Activated CD8-positive, alpha-beta memory T cell treated with anti-CD3 and anti-CD28 coated beads, Interleukin-2, amount 50 U/mL, for 1 hour (primary cell): ENCODE measurements around the gene FBXW5.
A peak's percentile ranks its signal among the peaks of the same experiment; 100 is the strongest.

Experiments used
- DNase-seq: peaks from one replicate; pipeline ENCODE4 v3.0.0-alpha.2; 2020; ENCODE audit errors: extremely low read depth

Gene FBXW5

DNA sequence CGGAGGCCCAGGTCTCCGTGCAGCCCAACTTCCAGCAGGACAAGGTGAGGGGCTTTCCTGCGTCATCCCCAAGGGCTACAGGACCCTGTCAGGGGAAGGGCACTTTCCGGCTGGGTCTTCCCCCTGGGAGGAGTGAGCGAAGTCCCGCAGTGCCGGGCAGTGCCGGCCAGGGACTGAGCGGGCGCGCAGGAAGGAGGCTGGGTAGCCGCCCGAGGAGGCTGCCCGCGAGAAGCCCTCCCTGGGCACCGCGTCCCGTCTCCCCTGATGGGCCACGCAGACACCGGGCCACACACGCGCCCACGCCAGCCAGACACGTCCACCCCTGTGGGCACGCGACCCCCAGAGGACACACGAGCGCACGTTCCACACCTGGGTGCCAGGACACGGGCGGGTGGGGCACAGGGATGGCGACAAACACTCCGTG is 33.1 kb upstream of the FBXW5 start:
- no peak for DNase-seq

DNA sequence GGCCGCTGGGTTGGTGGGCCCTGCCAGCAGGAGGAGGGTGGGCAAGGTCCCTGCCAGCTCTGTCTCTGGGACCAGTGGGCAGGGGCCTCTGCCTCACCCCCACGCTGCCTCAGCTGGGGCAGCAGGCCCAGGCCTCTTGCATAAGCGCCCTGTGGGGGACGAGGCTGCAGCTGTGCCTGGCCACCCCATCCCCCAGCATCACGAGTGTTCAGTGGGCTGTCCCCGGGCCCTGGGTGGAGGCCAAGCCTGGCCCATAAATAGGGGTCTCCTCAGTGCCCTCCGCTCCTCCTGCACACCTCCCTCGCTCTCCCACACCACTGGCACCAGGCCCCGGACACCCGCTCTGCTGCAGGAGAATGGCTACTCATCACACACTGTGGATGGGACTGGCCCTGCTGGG is 32.7 kb upstream of the FBXW5 start, which contains the start of gene PTGDS:
Gene PTGDS, plus strand, starts transcription at position 282 of the 400 bp plus-strand sequence. Its CDS starts 75 bp downstream, at position 357.
- no peak for DNase-seq

DNA sequence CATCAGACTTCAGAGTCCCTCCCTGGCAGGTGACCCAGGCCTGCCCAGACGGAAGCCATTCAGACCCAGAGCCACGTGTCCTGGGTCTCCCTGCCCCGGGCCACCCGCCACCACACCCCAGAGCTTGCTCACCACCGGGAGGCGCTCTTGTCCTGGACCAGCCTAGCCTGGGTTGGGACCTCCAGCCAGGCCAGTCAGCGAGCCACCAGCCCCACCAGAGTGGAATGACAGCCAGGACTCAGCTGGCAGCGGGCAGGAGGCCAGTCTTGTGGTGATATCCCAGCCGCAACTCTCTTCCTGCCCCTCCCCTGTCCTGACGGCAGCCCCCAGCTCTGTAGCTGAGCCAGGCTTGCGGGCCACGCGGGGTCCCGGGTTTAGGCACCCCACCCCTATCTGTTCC is 31.1 kb upstream of the FBXW5 start:
- DNase-seq: no peak

DNA sequence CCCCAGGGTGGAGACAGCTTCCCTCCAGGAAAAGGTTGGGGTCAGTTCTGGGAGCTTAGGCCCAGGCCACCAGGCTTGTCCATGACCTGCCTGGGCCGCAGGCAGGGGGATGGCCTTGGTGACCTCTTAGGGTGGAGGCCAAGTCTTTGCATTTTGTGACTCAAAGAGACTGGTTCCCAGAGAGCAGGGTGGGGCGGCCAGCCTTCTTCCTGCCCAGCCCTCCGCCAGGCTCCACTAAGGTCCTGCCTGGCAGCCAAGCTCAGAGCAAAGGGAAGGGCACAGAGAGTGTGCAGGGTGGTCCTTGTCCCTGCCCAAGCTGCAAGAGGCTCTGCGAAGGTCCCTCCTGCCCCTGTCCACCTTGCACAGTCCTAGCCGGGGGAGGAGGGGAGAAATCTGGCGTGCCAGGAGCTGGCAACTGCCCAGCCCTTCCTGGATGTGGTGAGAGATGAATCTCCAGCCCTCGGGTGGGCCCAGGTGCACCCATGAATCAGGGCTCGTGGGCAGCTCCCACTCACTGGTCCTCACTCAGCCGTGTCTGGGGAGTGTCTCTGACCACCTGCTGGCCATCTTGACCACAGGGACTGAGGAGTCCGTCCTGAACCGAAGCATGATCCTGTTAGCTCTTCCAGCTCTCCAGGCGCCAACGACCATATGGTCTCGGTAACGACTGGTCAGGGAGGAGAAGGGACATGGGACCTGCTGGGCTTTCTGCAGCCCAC is 30.4 kb upstream of the FBXW5 start:
- no peak for DNase-seq

DNA sequence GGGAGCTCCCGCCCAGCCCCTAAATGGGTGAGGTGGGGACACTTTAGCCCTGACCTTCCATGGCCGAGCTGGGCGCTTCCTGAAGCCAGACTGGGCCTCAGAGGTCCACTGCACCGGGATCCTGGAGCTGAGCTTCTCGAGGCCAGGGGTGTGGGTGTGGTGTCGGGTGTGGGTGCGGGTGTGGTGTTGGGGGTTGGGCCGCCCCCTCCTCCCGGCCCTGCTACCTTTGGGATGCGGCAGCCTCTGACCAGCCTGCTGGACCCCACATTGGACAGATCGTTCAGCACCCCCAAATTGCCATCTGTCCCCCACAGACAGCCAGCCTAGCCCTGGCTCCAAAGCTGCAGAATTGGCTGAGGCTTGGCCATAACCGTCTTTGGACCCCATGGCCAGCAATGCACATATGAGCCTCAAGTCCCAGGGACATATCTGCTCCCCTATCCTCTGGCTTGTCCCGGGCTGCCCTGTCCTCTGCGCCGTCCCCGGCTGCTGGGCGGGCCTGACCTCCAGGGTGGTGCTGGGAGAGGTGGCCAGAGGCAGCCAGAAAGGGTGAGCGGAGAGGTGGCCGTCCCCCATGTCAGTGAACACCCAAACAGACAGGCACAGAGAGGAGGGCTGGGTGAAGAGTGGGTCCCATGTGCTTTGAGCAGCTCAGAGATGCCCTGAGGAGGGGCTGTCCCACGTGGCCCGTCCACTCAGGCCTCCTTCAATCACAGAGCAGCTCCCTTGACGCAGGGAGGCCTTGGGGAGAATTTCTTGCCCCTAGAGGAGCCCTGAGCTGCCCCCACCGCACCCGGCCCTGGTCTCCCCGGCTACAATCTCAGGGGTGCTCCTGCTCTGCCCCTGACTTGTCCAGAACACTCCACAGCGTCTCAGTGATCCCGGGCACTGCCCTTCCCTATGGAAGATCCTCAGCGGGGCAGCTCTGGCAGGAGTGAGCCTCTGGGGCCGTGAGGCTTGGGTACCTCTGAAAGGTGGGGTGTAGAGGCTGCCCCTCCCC is 29.4 kb upstream of the FBXW5 start:
- no peak for DNase-seq

DNA sequence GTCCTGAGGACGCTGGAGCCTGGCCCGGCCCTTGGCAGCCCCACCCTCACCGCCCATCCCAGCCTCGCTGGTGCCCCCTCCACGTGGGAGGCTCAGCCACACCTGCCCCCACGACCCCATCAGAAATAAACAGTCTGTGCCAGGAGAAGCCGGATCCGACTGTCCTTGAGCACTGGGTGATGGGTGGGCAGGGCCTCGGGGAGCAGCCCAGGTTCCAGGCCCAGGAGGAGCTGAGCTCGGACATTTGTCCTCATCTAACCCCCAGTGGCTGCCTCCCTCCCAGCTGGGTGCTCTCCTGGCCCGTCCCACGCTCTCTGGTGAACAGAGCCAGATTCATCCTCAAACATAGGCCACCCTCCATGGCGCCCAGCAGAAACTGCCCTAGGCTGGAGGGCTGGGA is 28.2 kb upstream of the FBXW5 start:
- no peak for DNase-seq

DNA sequence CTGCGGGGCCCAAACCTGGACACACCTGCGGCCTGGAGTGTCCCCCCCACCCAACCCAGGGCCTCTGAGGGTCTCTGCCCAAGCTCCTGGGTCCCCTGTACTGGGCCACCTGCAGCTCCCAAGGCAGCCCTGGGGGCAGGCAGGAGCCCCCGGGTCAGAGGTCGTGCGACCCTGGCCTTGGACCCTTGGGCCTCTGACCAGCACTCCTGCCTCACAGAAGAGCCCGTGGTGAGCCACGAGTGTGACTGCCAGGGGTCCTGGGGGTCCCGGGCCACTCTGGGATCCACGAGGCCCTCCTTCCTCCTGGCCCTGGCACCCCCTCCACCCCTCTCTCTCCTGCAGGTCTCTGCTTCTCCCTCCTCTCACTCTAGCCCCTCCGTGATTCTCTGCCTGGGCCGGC is 27.8 kb upstream of the FBXW5 start:
- no peak for DNase-seq

DNA sequence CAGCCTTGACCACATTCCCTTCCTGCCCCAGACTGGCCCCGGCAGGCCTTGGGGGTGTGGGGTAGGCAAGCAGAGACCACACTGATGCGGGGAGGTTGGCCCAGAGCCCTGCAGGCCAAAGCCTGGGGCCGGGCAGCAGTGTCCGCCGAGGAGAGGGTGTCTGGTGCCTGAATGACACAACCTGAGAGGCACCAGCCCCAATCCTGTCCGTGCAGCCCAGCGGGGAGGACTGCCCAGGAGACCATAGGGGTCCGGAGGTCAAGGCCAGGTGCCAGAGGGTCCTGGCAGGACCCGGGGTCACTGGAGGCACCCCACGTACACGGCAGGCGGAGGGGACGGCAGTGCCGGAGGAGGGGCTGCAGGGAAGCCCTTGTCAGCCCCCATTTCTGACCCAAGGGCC is 27.2 kb upstream of the FBXW5 start:
- no peak for DNase-seq

DNA sequence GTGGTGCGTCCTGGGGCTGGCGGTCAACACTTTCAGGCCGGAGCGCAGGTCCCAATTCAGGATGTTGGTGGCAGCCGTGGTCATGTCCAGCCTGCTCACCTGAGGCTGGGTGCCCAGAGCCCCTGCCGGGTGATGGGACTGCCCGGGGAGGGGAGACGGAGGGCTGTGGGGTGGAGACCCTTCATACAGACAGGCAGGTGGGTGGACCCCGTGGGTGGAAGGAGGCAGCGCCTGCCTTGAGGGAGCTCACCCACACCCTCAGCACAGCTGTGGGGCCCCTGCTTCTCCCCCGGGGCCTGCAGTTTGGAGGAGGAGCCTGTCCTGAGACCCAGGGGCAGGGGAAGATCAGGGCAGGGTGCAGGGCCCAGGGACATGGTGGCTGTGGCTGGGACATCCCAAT is 25.8 kb upstream of the FBXW5 start:
- no peak for DNase-seq

DNA sequence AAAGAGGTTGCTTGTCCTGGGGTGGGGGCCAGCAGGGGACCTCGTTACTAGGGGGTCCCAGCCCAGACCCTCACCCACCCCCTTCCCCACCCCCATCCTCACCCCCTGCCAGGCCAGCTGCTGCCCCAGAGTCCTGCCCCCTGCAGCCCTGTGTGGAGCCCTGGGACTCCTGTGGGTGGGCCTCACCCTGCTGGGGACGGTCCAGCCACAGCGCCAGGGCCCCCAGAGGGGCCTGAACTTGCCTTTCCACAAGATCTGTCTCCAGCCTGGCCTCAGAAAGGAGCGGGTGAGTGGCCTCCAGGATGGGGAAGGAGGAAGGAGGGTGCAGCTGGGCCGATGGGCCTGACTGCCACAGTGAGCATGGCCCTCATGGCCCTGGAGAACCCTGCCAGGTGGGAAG is 25.2 kb upstream of the FBXW5 start:
- no peak for DNase-seq

DNA sequence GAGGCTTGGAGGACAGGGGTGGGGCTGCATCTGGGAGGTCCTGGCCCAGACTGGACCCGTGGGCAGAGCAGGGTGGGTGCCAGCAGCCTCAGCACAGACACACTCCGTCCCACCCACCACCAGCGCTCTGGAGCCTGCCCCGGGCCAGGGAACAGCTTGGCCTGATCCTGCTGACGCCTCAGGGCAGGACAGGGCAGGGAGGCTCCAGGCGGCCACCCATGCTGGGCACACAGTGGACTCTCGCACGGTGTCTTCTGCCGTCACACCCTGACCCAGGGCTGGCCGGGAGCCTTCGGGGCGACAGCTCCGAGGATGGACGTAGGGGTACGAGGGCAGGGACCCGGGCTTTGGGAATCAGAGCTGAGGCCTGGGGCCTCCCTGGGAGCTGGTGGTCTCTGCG is 24.6 kb upstream of the FBXW5 start:
- no peak for DNase-seq

DNA sequence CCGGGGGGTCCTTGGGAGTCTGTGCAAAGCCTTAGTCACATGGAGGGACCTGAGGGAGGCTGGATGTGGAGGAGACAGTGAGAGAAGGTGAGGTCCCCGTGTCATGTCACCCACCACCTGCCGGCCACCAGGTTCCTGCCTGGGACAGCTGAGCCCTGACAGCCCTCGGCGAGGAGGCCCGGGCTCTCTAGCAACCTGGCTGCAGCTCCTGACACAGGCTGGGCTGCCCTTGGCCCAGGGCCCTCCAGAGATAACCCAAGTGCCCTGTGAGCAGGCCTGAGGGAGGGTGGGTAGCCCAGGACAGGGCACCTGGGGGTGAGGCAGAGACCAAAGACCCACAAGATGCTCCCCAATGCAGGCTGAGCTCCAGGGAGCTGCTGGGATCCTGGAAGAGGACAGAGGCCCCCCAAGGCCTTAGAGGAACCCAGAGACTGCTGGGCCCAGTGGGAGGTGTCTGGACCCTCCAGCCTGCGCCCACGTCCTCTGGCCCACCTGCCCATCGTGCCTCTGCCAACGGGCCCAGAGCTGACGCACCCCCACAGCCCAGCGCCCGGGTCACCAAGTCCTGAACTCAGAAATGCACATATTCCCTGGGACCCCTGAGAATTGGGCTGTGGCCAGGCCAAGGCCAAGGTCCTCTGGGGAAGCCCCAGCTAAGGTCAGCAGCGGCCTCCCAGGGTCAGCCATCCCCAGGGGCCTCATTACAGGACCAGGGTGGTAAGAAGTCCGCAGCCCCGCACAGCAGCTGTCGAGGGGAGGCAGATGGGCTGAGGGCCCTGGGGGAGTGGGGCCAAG is 24.0 kb upstream of the FBXW5 start:
- DNase-seq: no peak

DNA sequence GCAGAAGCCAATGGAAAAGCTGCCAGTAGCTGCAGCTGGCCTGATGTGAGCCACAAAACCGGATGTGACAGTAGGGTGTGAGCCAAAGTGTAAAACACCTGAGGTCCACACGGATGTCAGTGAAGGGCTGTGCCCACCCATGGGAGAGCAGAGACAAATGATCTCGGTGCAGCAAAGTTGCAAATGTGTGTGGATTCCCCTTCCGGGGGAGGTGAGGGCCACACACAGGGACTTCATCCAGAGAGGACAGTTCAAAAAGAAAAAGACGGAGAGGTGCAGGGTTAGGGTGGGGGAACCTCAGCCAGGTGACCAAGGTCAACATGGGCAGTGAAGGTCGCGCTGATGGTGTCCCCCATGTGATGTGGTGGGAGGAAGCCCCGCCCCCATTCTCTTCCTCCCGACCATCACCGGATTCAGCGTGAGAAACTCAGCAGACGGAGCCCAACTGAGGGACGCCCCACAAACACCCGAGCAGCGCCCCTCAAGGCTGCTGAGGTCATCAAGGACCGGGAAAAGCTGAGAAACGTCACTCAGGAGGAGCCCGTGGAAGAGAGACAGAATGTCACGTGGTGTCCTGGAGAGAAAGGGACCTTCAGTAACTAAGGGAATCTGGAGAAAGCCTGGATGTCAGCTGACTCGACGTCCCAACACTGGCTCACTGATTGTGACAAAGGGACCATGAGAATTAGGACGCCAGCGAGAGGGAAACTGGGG is 21.4 kb upstream of the FBXW5 start:
- peak; percentile 22 for DNase-seq

DNA sequence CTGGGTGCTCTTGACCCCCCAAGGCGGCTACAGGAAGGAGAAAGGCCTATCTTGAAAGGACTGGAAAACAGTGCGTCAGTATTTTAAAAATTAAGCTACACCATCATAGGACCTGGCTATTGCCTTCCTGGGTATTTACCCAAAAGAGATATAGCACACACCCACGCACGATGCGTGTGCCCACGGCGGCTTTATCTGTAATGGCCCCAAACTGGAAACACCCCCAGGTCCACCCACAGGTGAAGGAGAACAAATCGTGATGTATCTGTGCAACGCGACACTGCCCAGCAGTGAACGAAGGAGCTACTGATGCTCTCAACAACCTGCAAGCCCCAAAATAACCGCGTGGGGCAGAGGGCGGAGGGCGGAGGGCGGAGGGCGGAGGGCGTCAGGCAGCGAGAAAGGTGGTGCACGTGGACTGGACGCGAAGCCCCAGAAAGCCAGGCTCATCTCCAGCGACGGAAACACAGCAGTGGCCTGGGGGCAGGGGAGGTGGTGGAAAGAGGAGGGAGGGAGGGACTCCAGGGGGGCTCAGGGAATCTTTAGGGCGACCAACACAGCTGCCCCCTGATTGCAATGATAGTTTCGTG is 20.4 kb upstream of the FBXW5 start:
- DNase-seq: no peak

DNA sequence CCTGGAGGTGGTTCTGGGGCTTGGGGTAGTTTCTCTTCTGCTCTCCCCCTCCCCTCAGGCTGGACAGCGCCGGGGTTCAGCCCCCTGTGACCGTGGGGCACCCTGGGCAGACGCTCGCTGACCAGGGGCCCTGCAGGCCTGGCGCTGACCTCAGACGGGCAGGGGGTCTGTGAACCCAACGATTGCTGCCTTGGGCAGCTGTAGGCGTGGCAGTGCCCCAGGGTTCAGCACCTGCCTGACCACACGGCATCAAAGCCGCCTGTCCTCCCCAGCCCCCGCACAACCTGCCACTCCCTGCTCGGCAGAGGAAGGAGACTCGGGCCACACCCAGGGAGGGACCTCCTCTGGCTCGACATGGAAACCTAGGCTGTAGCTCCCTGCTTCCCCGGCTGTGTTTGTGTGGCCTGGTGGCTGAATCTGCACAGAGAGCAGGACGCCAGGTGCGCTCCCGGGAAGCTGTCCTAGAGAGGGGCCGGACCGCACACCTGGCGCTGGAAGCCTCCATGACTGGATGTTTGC is 19.7 kb upstream of the FBXW5 start:
- DNase-seq: no peak

DNA sequence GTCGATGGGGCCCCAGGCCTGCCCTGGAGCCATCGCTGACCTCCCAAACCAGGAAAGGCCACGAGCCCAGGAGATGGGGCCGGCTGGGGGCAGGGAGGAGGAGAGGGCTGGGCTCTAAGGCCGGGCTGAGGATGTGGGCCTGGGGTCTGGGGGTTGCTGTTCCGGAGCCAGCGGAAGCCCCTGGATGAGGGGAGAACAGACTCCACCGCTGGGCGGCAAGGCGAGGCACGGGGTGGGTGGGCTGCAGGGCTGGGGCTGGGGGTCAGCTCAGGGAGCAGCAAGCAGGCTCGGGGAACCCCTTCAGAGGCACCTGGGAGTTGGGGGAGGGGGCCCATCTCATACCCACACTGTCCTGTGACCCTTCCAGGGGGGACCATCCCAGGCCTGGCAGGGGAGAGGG is 19.2 kb upstream of the FBXW5 start:
- DNase-seq: no peak

DNA sequence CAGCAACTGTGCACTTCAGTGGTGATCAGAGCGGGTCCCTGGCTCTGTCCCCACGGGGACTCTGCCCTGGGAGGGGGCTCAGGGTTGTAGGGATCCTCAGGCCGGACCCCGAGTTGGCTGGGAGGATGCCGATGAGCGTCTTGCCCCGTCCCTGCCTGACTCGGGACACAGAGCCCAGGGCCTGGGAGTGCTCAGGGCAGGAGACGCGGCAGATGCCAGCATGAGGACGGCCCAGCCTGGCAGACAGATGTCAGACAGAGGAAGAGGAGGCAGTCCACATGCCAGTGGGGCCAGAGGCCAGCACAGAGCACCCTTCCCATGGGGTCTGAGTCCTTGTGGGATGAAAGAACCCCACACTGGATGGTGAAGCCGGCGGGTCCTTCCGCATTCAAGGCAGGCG is 18.8 kb upstream of the FBXW5 start:
- DNase-seq: no peak

DNA sequence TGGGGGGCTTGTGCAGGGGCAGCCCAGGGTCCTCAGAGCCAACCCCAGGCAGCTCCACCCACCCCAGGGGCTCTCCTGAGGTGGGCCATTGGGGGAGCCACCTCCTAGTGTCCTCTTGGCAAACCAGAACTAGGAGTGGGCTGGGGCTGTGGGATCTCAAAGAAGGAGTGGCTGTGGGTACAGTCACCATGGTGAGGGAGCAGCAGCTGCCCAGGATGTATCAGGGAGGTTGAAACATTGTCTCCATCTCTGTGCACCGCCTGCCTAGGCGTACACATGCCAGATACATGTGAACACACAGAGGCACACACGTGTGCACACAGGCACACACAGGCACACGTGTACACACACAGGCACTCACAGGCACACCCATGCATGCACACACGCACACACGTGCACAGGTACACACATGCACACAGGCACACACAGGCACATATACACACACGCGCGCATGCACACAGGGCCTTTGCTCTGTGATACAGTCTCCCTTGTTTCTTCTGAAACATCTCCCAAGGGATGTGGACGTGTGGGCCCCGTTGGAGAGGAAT is 18.2 kb upstream of the FBXW5 start:
- DNase-seq: no peak

DNA sequence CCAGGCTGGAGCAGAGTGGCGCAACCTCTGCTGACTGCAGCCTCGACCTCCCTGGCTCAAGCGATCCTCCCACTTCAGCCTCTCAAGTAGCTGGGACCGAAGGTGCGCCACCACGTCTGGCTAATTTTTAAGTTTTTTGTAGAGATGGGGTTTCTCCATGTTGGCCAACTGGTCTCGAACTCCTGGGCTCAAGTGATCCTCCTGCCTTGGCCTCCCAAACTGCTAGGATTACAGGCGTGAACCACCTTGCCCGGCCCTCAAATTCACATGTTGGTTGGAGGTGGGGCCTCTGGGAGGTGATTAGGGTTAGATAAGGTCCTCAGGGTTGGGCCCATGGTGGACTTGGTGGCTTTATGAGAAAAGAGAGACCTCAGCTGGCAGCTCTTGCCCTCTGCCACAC is 17.6 kb upstream of the FBXW5 start:
- DNase-seq: no peak

DNA sequence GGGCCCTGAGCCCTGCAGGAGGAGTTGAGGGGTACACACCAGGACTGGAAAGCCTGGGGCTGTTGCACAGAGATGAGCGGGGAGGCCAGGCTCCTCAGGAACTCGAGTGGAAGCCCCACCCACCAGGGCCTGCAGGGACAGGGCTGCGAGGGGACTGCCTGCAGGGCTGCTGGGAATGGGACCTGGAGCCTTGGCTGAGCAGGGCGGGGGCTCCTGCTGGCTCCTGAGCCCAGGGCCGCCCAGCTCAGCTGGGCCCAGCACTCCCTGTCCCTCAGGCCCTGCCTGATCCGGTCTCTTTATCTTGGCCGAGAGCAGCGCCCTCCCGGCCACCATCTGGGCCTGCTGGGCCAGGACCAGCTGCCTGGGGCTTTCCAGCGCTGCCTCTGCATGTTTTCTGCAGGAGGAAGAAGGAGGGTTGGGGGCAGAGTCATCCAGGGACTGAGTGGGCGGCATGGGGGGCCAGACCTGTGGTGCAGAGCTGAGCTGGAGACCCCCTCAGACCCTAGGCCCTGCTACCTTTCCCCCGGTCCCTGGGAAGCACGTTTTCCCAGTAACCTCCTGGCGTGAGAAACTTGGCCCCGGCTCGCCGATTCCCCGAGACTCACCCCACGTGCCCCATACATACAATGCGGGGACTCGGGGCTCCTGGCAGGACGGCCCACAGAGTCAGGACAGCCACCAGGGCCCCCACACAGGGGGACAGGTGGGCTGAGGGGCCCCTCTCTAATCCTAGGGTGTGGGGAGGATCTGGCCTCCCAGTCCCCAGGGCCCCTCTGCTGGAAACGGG is 16.9 kb upstream of the FBXW5 start:
- no peak for DNase-seq
